H9 (cell line): ENCODE measurements around the gene NR3C2. TPM values are rescaled to one million over a fixed set of nuclear protein-coding genes. Genes with fewer than 3 reads are reported as not detected.

ENCODE experiments used
- DNase-seq: peaks from one replicate; pipeline ENCODE4 v3.0.0-alpha.2; 2017
- H2AFZ ChIP-seq: one replicate; pipeline ENCODE4 v1.6.1; 2013; ENCODE audit warnings: mild to moderate bottlenecking, low read length, control low read depth, moderate library complexity
- H2AK5ac ChIP-seq: 2 replicates; pipeline ENCODE4 v1.6.1; 2013; ENCODE audit warnings: low read length, control low read depth, mixed read lengths; ENCODE audit not compliant: insufficient read length
- H2BK120ac ChIP-seq: one replicate; pipeline ENCODE4 v1.6.1; 2013; ENCODE audit warnings: low read depth, mild to moderate bottlenecking, low read length, control low read depth, inconsistent platforms; ENCODE audit not compliant: poor library complexity, severe bottlenecking
- H2BK12ac ChIP-seq: 2 replicates; pipeline ENCODE4 v1.6.1; 2013; ENCODE audit warnings: low read length, control low read depth, mixed read lengths, low read depth; ENCODE audit not compliant: insufficient read length
- H2BK15ac ChIP-seq: 2 replicates; pipeline ENCODE4 v1.6.1; 2013; ENCODE audit warnings: low read depth, low read length, control low read depth
- H2BK20ac ChIP-seq: one replicate; pipeline ENCODE4 v1.6.1; 2013; ENCODE audit warnings: low read depth, mild to moderate bottlenecking, low read length, control low read depth, inconsistent platforms; ENCODE audit not compliant: poor library complexity, severe bottlenecking
- H2BK5ac ChIP-seq: 2 replicates; pipeline ENCODE4 v1.6.1; 2013; ENCODE audit warnings: low read length, control low read depth, mixed read lengths; ENCODE audit not compliant: insufficient read length
- H3K14ac ChIP-seq: 2 replicates; pipeline ENCODE4 v1.6.1; 2013; ENCODE audit warnings: low read length, control low read depth; ENCODE audit not compliant: insufficient read depth
- H3K18ac ChIP-seq: 2 replicates; pipeline ENCODE4 v1.6.1; 2013; ENCODE audit warnings: low read depth, mild to moderate bottlenecking, mixed read lengths, low read length, control low read depth; ENCODE audit not compliant: insufficient read length
- H3K23ac ChIP-seq: 2 replicates; pipeline ENCODE4 v1.6.1; 2013; ENCODE audit warnings: low read length, control low read depth, mixed read lengths, low read depth; ENCODE audit not compliant: insufficient read length
- H3K23me2 ChIP-seq: 2 replicates; pipeline ENCODE4 v1.6.1; 2013; ENCODE audit warnings: low read depth, mild to moderate bottlenecking, mixed read lengths, low read length, control low read depth; ENCODE audit not compliant: insufficient read length, poor library complexity, severe bottlenecking
- H3K27ac ChIP-seq: 2 replicates; pipeline ENCODE4 v1.5.1; 2013; ENCODE audit warnings: low read length, control low read depth, mixed read lengths, low read depth; ENCODE audit not compliant: insufficient read length
- H3K27me3 ChIP-seq: 2 replicates; pipeline ENCODE4 v1.6.1; 2013; ENCODE audit warnings: low read length, control low read depth, inconsistent platforms; ENCODE audit not compliant: insufficient read depth
- H3K4ac ChIP-seq: 2 replicates; pipeline ENCODE4 v1.6.1; 2013; ENCODE audit warnings: low read depth, mild to moderate bottlenecking, control low read depth, inconsistent platforms, low read length, moderate library complexity
- H3K4me1 ChIP-seq: 2 replicates; pipeline ENCODE4 v1.6.1; 2013; ENCODE audit warnings: low read length, control low read depth, inconsistent platforms; ENCODE audit not compliant: insufficient read depth
- H3K4me2 ChIP-seq: 2 replicates; pipeline ENCODE4 v1.6.1; 2013; ENCODE audit warnings: low read length, control low read depth, mixed read lengths; ENCODE audit not compliant: insufficient read length, insufficient read depth
- H3K56ac ChIP-seq: 2 replicates; pipeline ENCODE4 v1.6.1; 2013; ENCODE audit warnings: low read depth, mild to moderate bottlenecking, mixed read lengths, low read length, control low read depth; ENCODE audit not compliant: insufficient read length
- H3K79me1 ChIP-seq: 2 replicates; pipeline ENCODE4 v1.6.1; 2013; ENCODE audit warnings: low read depth, mild to moderate bottlenecking, moderate library complexity, low read length, control low read depth, inconsistent platforms; ENCODE audit not compliant: insufficient read depth, poor library complexity, severe bottlenecking
- H3K79me2 ChIP-seq: 2 replicates; pipeline ENCODE4 v1.6.1; 2013; ENCODE audit warnings: low read length, control low read depth, inconsistent platforms; ENCODE audit not compliant: insufficient read depth
- H3K9ac ChIP-seq: 2 replicates; pipeline ENCODE4 v1.6.1; 2013; ENCODE audit warnings: low read length, control low read depth, mixed read lengths; ENCODE audit not compliant: insufficient read length; ENCODE audit errors: extremely low read depth
- H3K9me3 ChIP-seq: one replicate; pipeline ENCODE4 v1.6.1; 2013; ENCODE audit warnings: low read depth, low read length, inconsistent platforms; ENCODE audit not compliant: control insufficient read depth
- H3T11ph ChIP-seq: one replicate; pipeline ENCODE4 v1.6.1; 2013; ENCODE audit warnings: mild to moderate bottlenecking, low read length, control low read depth, inconsistent platforms
- H4K20me1 ChIP-seq: one replicate; pipeline ENCODE4 v1.6.1; 2013; ENCODE audit not compliant: control insufficient read depth, insufficient read length, insufficient read depth
- H4K5ac ChIP-seq: 2 replicates; pipeline ENCODE4 v1.6.1; 2013; ENCODE audit warnings: low read depth, mild to moderate bottlenecking, mixed read lengths, low read length, control low read depth; ENCODE audit not compliant: insufficient read length
- H4K8ac ChIP-seq: replicated peaks from 2 replicates; pipeline ENCODE4 v1.6.1; 2013; ENCODE audit warnings: low read length, control low read depth, mixed read lengths, low read depth; ENCODE audit not compliant: insufficient read length
- H4K91ac ChIP-seq: 2 replicates; pipeline ENCODE4 v1.6.1; 2013; ENCODE audit warnings: low read depth, mild to moderate bottlenecking, moderate library complexity, mixed read lengths, low read length, control low read depth; ENCODE audit not compliant: insufficient read length
- H3K27ac Mint-ChIP-seq, 3 experiments: 2 replicates in 2 of 3; 3 replicates in 1 of 3; pipeline ENCODE4 v1.8.0; 2020 to 2021; ENCODE audit warnings: mixed read lengths in 3 of 3, mild to moderate bottlenecking in 1 of 3, moderate library complexity in 1 of 3
- H3K27me3 Mint-ChIP-seq: 2 replicates; pipeline ENCODE4 v1.8.0; 2021; ENCODE audit warnings: low read depth, mild to moderate bottlenecking, moderate library complexity, mixed read lengths
- H3K36me3 Mint-ChIP-seq, 3 experiments: 2 replicates in 2 of 3; 3 replicates in 1 of 3; pipeline ENCODE4 v1.8.0; 2020 to 2021; ENCODE audit warnings: low read depth in 3 of 3, mixed read lengths in 3 of 3; ENCODE audit not compliant: insufficient read depth in 1 of 3
- H3K4me1 Mint-ChIP-seq, 2 experiments: 2 replicates each; pipeline ENCODE4 v1.8.0; 2020; ENCODE audit warnings: mixed read lengths in 2 of 2
- H3K4me3 Mint-ChIP-seq, 2 experiments: 2 replicates in 1 of 2; 3 replicates in 1 of 2; pipeline ENCODE4 v1.8.0; 2020 to 2021; ENCODE audit warnings: mild to moderate bottlenecking in 2 of 2, mixed read lengths in 2 of 2, moderate library complexity in 1 of 2
- H3K9me3 Mint-ChIP-seq, 2 experiments: 2 replicates in 1 of 2; 3 replicates in 1 of 2; pipeline ENCODE4 v1.8.0; 2020; ENCODE audit warnings: mild to moderate bottlenecking in 2 of 2, mixed read lengths in 2 of 2, moderate library complexity in 1 of 2
- WGBS: extraction: QIAGEN DNeasy Blood & Tissue Kit; methylation state at CpG from one replicate; pipeline ENCODE4 v1.1.7; 2013; ENCODE audit warnings: missing lambda C conversion rate, low lambda C conversion rate, mixed read lengths; ENCODE audit not compliant: insufficient read length; ENCODE audit errors: extremely low coverage; 5-methylcytosine and 5-hydroxymethylcytosine counted together
- total RNA-seq: library from RNA; stranded (reverse); gene quantifications from 2 replicates; pipeline ENCODE4 v1.2.1, GENCODE V29; 2021
- TF ChIP-seq, protein P1 (sequence below): fragments of 200-600 bp; sonication (generic); conservative IDR thresholded peaks from 3 replicates; pipeline ENCODE4 v1.8.0; 2021; ENCODE audit warnings: antibody characterized with exemption, mild to moderate bottlenecking

Gene NR3C2
- total RNA-seq, 1 experiment from 2014 or later: 1.4 TPM

DNA sequence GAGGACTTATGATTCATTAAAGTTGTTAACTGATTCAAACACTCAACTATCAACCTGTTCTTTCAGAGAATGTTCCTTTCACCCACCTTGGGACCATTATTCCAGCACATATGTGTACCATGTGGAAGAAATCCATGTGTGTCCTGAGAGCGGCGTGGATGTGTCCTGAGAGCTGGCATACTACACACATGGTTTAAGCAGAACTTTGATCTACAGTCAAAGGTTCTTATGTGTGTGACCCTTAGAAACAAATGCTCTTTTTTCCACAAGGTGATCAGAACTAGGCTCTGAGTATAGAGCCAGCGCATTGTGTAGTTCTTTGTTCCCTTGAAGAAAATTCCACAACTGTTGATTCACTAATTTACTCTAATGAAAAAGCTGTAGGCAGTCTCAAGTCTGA is 332.0 kb downstream of the NR3C2 start:
- Histone ChIP-seq H4K20me1 (no peaks in the 10 kb centered on the region), H3K14ac (no peak overlapping the region), H3K56ac (no peak overlapping the region), H4K5ac (no peak overlapping the region), H2BK5ac (no peak overlapping the region), H3K4me2 (no peak overlapping the region), H3K23ac (no peak overlapping the region), H2BK120ac (no peak overlapping the region), H3K18ac (no peak overlapping the region), H3K27ac (no peak overlapping the region), H3K23me2 (no peaks in the 10 kb centered on the region), H3K4ac (no peak overlapping the region), H3K27me3 (no peaks in the 10 kb centered on the region), H3T11ph (no peak overlapping the region), H2AK5ac (no peak overlapping the region), H2AFZ (no peak overlapping the region), H2BK20ac (no peak overlapping the region), H3K9ac (no peak overlapping the region), H2BK12ac (no peak overlapping the region), H3K79me2 (no peaks in the 10 kb centered on the region), H3K4me1 (no peaks in the 10 kb centered on the region), H3K79me1 (no peaks in the 10 kb centered on the region), H3K9me3 (no peaks in the 10 kb centered on the region), H4K91ac (no peak overlapping the region), H4K8ac (no peak overlapping the region), H2BK15ac (no peak overlapping the region)
- peaks cover 25 to 37% of the 10 kb centered on the region in 2 experiments for H3K4me1 Mint-ChIP-seq
- no peak overlapping the region for H3K4me3 Mint-ChIP-seq
- H3K9me3 Mint-ChIP-seq: peaks cover 11 to 19% of the 10 kb centered on the region in 2 experiments
- DNase-seq: no peak
- no CpG with 5 or more reads among the region's 3 CpGs for WGBS
- TF ChIP-seq, protein P1, sequence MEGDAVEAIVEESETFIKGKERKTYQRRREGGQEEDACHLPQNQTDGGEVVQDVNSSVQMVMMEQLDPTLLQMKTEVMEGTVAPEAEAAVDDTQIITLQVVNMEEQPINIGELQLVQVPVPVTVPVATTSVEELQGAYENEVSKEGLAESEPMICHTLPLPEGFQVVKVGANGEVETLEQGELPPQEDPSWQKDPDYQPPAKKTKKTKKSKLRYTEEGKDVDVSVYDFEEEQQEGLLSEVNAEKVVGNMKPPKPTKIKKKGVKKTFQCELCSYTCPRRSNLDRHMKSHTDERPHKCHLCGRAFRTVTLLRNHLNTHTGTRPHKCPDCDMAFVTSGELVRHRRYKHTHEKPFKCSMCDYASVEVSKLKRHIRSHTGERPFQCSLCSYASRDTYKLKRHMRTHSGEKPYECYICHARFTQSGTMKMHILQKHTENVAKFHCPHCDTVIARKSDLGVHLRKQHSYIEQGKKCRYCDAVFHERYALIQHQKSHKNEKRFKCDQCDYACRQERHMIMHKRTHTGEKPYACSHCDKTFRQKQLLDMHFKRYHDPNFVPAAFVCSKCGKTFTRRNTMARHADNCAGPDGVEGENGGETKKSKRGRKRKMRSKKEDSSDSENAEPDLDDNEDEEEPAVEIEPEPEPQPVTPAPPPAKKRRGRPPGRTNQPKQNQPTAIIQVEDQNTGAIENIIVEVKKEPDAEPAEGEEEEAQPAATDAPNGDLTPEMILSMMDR: no peak
- H3K36me3 Mint-ChIP-seq: peaks cover 3 to 12% (median 3%) of the 10 kb centered on the region in 3 experiments; a peak in 4 of 7 replicates
- no peaks in the 10 kb centered on the region for H3K27me3 Mint-ChIP-seq
- no peak overlapping the region for H3K27ac Mint-ChIP-seq
